ENCODE data around the gene PROSER1.
"Not testable (repeated sequence)": the region's sequence is repeated elsewhere in the genome, so short reads cannot be mapped to it uniquely, and the experiment has no call there.

The PROSER1 gene

DNA sequence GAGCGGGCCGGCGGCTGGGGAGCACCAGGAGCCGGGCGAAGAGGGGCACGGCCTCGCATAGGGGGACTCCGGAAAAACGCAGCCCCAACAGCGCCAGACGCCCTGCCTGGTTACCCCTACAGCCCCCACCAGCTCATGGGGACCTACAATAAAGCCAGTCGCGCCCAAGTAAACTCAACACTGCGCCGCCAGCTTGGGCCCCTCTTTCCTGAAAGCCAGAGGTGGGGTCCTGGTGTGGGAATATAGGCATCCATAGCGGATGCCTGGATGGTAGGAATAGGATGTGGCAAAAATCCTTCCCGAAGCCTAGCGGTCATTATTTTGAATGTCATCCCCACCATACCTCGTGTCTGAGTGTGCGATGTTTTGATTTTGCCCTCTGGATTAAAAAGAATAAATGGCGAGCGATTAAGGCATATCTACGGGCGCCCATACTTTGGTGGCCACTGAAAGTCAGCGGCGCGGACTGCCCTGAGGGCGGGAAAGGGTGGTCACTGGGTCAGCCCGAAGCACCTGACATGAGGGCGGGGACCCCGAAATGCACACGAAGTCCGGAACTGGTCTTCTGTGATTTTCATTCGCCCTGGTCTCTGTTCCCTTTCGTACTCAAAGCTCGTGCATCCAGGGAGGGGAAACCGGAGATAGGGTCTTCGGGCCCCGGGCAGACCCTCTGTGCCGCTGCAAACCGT lies at the start of gene PROSER1, which contains the start of gene NHLRC3:
PROSER1 (minus strand) TSS at position 210 of the 689 bp plus-strand sequence. CDS start 847 bp downstream, outside the sequence.
NHLRC3 (plus strand) TSS at position 577 of the 689 bp plus-strand sequence. CDS start 184 bp downstream, outside the sequence.
- peak; percentile 79 for DNase-seq

DNA sequence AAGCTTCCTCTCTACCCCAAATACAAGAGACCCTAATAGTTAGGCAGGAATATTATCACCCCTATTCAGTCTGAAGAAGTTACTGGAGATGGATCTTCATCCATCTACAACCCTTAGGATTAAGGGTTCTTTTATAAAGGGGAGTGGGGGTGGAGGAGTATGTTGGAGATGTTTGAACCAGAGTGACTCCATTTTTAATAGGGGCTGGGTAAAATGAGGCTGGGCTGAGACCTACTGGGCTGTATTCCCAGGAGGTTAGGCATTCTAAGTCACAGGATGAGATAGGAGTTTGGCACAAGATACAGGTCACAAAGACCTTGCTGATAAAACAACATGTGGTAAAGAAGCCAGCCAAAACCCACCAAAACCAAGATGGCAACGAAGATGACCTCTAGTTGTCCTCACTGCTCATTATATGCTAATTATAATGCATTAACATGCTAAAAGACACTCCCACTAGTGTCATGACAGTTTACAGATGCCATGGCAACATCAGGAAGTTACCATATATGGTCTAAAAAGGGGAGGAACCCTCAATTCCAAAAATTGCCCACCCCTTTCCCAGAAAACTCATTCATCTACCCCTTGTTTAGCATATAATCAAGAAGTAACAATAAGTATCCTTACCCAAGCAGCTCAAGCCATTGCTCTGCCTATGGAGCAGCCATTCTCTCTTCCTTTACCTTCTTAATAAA lies 48.5 kb upstream of the PROSER1 start:
- not testable (repeated sequence) for DNase-seq

DNA sequence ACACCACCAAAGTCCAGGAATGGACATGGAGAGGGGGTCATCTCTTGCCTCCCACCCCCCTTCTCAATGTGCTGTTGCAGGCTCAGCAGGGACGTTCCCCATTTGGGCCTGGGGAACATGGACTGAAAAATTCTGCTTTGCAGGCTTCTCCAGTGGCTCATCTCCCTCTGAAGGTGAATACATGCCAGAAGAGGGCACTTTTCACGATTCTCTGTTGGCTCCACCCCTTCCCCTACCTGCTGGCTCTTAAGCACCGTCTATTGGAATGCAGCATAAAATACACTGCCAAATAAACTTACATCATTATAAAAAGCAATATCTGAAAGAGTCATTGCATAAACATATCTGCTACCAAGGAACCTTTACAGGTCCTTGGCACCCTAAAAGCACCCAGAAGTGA lies 36.1 kb upstream of the PROSER1 start:
- no peak for DNase-seq

DNA sequence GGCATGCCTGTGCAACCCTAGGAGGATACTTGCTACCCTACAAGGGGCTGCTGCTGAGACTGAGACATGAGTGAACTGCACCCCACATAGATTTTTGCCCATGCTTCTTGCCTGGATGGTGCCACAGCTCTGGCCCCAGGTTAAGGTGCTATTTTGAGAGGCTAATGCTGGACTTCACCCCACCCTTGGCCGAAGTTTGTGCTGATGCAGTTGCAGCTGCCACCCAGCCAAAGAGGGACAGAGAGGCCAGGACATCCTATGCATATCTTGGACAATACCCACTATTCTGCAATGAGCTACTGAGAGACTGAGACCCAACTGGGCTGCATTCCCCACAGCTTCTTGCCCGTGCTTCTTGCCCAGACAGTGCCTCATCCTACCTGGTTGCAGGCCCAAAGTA lies 35.0 kb upstream of the PROSER1 start:
- no peak for DNase-seq

DNA sequence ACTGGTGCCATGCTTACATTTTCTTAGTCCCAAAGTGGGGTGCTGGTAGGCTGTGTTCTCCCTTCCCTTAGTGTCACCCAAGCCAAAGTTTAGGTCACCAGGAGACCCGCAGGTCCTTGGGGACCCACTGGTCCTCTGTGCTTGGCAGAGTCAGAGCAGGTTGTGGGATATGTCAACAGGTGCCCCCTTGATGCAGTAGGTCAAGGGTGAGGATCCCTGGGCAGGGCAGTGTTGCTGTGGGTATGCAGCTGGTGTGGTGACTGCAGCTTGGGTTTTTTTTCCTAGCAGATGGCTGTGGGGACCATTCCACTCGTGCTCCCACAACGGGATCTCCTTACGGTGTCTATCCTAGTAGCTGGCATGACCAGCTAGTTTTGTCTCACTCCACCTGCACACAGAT lies 24.1 kb upstream of the PROSER1 start:
- DNase-seq: no peak

DNA sequence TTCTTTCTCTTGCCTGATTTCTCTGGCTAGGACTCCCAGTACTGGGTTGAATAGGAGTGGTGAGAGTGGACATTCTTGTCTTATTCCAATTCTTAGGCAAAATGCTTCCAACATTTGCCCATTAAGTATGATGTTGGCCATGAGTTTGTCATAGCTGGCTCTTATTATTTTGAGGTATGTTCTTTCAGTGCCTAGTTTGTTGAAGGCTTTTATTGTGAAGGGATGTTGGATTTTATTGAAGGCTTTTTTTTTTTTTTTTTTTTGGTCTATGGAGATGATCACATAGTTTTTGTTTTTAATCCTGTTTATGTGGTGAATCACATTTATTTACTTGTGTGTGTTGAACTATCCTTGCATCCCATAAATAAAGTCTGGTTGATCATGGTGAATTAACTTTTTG lies 20.2 kb upstream of the PROSER1 start:
- no peak for DNase-seq

DNA sequence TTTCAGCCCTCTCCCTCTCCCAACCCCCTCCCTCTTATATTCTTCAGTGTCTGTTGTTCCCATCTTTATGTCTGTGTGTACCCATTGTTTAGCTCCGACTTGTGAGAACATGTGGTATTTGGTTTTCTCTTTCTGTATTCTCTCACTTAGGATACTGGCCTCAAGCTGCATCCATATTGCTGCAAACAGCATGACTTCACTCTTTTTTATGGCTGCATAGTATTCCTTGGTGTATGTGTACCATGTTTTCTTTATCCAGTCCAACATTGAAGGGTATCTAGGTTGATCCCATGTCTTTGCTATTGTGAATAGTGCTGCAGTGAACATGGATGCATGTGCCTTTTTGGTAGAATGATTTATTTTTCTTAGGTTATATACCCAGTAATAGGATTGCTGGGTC lies 18.1 kb upstream of the PROSER1 start:
- DNase-seq: no peak

DNA sequence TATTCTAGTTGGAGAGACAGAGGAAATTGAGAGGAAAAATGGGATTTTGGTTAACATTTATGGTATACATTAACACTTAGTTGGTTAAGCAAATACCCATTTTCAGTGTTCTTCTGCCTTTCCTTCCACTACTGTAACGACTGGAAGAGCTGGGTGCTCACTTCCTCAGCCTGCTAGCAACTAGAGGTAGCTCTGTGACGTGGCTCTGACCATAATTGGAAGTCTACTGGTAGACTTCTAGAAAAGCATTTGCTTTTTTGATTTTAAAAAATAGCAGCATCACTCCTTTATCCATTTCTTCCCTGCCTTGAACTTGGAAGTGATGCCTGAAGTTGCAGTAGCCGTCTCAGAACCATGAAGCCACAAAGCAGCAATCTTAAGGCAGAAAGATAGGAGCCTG lies 16.2 kb upstream of the PROSER1 start:
- no peak for DNase-seq

DNA sequence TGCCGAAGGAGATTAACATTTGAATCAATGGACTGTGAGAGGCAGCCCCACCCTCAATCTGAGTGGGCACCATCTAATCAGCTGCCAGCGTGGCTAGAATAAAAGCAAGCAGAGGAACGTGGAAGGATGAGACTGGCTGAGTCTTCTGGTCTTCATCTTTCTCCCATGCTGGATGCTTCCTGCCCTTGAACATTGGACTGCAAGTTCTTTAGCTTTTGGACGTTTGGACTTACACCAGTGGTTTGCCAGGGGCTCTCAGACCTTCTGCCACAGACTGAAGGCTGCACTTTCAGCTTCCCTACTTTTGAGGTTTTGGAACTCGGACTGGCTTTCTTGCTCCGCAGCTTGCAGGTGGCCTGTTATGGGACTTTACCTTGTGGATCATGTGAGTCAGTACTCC lies 15.1 kb upstream of the PROSER1 start:
- no peak for DNase-seq

DNA sequence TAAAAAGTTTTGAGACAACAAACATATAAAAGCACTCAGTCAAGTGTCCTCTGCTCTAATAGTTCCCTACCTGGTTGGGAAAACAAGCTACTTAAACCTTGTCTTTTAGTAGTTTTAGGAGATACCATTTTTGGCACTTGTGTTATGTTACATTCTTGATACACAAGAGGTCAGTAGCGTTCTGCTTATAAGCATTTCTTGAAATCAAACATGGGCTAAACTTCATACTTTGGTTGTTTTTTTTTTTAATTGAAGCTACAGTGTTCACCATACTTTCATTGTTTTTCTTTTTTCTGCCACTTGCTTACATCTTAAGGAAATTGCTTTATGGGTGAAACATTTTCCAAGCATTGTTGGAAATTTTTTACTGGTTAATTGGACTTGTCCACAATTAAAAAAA lies 13.3 kb upstream of the PROSER1 start:
- peak; percentile 53 for DNase-seq

DNA sequence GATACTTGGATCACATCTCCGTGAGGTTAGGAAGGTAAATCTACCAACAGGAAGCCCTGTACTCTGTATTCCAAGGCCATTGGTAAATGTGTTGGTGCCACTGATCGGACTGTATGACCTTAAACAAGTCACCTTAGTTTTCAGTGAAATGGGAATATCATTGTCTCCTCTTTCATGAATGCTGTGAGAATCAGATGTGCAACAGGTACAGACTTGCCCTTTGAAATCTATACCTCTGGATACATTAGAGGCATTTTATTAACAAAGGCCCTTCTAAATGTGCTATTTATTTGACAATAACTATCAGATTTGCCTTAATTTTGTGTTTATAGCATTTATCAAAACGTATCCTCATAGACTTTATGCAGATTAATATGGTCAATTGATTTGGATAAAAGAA lies 11.4 kb upstream of the PROSER1 start:
- no peak for DNase-seq

DNA sequence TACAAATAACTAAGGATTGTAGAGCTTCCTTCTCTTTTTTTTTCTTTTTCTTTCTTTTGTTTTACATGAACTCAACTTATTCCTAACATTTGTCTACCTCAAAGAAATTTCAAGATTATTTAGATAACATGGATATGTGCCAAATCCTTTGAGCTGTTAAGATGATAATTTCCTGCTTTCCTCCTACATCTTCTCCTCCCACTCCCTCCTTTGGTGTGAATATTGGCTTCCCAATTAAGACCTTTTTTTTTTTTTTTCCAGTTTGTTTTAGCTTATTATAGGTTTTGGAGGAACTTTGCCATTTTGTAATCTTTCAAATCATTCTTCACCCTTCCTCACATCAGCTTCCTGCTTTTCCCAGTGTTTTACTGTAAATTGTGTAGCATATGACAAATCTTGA lies 10.9 kb upstream of the PROSER1 start:
- no peak for DNase-seq

DNA sequence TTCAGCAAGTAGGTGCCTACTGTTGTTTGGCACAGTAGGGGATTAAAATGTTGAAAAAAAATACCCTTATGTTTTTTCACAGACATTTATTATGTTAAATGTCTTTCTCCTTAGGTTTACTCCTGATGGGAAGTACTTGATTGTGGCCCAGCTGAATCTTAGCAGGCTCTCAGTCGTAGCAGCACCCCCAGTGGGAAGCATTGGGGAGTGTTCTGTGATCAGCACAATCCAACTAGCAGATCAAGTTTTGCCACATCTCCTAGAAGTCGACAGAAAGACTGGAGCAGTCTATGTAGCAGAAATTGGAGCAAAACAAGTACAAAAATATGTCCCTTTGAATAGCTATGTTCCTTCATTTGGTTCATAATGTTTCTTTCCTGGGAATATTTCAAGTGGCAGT lies 9.7 kb upstream of the PROSER1 start:
- no peak for DNase-seq

DNA sequence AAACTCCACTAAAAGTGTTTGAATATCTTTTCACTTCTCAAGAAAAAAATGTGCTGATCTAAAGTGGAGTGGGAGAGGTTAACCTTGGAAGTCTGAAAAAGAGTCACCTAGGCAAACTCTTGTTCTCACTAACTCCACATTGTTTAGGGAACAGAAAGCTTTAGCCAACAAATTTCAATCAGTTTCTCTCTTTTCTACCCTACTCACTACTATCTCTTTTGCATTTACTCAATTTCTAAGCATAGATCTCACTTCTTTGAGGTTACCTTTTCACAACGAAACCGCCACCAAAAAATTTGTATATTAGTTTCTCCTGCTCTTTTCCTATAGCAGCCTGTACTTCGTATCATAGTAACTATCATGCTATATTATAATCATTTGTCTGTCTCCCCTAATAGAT lies 6.6 kb upstream of the PROSER1 start:
- no peak for DNase-seq

DNA sequence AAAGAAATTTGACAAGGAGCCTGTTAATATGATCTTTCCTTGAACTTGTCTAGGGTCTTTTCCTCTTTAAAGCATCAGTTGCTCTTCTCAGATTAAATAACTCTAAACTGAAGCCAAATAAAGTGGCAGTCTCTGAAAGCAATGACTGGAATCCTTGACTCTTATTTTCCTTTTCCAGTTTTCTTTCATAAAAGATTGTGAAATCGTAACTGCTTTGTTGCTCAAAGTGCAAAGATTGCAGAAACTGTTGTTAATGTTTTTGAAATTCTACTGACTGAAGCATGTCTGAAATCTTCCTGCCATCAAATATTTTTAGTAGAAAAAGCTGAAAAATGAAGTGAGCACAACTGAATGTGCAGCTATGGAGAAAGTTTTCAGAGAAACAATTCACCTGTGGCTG lies 2.3 kb upstream of the PROSER1 start:
- DNase-seq: no peak

DNA sequence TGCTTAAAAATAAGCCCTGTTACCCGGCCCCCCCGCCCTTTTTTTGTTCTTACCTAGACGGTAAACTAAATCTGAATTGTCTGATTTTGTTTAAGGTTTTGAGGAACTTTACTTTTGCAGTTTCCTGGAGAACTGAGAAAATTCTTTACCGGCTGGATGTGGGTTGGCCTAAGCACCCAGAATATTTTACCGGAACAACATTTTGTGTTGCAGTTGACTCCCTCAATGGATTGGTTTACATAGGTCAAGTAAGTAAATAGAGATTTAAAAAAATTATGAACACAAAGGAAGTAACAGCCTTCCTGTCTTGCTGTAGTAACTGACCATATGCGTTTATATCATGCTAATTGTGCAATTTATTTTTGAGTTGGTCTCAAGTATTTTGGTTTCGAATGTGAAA lies 1.2 kb upstream of the PROSER1 start:
- no peak for DNase-seq

DNA sequence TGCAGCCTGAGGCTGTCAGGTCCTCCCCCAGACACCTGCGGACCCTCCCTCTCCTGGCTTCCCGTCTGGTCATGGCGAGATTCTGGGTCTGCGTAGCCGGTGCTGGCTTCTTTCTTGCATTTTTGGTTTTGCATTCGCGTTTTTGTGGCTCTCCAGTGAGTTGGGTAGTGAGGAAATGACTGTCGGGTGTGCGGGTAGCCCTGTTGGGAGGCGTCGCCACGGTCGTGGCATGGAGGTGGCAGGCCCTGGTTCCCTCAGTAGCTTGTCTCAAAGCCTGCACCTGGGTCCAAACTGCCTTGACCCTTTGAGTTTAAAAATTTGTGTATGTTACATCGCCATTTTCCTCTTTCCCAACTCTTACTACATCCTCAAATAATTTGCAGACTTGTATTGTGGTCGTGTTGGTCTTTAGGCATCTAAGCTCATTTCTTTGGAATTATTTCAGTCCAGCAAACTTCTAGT lies 711 bp upstream of the PROSER1 start:
- DNase-seq: peak; percentile 15

DNA sequence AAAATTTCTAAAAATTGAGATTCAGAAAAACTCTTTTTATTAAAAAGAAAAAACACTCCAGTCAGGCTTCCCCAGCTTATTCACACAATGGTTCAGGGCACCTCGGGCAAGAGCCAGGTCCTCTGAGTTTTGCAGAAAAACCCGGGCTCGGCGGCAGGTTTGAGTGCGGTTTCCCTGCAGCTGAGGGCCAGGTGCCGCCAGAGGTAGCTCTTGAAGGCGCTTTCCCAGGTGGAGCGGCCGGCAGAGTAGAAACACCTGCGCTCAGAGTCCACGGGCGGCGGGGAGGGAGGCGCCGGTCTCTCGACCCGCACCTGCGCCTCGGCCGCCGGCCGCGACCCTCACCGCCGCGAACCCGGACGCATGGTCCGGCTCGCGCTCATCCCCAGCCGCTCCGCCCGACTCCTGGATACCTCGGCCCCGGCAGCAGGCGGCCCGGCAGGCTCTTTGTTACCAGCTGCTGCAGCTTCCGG lies 444 bp downstream of the PROSER1 start:
- DNase-seq: no peak

DNA sequence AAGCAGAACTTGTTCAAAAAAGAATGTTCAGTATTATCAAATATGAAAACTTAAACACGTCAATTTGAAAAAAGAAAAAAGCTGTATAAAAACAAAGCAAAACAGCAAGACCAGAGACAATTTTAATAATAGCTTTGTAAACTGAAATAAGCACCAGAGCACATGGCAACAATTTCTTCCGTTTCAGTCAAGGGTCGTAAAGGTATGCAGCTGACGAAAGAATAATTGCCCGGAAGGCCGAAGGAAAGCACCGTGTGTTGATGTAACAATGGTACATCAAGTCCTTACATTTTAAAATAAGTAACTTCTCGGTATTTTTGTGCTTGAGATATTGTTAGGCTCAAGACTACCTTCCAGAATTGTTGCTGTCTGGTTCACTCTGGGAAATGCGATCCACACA lies 1.7 kb downstream of the PROSER1 start:
- no peak for DNase-seq

DNA sequence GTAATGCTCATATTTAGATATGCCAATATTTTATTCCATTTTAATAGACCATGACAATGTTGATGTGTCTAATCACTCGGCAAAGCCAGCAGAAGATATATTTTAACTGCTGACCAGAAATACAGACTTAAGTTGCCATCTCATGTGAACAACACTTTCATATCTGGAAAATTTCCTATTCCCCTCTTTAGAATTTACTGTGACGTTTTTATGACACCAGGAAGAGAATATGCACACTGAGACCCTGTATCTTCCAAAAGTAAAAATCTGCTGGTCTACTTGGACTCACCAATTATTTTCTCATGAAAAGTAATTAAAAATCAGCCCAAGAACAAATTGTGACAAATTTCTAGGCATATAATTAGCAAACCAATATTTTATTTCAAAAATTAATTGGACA lies 2.1 kb downstream of the PROSER1 start:
- DNase-seq: no peak

DNA sequence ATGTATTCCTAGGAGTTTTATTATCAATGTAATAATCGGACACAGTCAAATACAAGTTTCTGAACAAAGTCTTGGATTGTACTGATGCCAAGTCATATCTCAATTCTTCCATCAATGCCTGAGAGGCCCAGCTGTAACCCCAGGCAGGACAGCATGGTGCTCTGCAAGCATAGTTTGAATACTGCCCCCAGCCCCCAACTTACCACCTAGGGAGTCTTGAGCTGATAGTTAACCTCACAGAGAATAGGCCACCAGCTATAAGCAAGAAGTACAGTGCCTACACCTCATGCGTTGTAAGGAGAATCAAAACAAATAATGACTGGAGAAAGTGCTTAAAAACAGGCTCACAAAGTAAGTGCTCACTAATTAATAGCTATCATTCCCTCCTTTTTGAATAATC lies 2.7 kb downstream of the PROSER1 start:
- no peak for DNase-seq

DNA sequence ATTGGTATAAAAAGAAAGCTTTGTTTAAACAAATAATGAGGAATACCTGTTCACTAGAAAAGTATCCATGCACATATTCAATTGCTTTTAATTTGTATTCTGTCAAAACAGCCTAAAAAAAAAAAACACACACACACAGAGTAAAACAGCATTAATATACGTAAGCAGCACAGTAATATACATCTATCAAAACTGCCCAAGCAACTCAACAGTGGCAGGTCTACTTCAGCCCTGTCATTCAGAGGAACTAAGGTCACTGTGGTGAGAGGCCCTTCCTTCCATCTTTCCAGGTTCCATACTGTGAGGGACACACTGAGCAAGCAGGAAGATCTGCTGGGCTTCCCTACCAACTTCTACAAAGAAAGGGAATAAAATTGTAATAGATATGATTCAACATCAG lies 3.8 kb downstream of the PROSER1 start:
- no peak for DNase-seq

DNA sequence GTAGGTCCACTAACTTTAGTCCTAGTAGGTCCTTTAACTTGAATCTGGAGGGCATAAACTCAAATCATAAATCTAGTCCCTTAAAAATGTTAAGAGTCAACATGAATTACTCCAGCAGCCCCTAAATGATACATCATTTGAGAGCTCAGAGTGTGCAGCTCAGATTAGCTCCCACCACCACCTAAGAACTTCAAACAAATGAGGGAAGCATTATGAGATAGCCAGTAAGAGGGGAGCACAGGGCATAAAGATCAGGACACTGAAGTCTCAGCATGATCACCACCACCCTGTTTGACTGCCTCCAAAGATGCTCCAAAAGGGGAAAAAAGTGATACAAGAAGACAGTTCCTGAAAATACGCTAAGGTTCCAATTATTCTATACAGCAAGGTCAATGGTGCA lies 5.7 kb downstream of the PROSER1 start:
- DNase-seq: no peak

DNA sequence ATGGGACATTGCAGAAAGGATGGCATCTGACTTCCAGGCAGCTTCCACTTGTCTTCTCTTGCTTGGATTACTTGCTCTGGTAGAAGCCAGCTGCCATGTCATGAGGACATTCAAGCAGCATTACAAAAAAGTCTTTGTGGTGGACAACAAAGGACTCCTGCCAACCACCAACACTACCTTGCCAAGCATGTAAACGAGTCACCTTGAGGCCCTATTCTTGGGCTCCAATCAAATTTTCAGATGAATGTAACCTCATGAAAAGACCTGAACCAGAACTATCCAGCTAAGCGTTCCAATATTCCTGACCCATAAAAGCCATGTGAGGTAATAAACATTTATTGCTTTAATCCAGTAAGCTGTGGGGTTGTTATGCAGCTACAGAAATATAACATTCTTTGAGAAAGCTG lies 12.5 kb downstream of the PROSER1 start:
- DNase-seq: no peak

DNA sequence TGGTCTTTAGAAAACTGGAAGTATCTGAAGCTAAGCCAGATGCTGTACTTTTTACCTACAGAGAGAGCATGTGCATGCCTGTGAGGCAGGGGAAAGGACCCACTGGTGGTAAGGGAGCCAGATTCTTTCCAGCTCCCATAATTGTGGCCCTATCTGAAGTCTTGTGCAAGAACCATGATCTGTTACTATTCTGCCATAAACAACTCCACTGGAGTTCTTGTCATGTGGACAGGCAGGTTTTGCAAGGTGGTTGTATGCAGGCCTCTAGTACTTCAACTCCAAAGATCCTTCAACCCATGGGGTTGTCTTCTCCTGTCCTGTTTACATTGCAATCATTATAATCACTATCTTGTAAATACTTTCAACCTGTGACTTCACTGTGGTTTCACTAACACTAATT lies 14.1 kb downstream of the PROSER1 start:
- no peak for DNase-seq
